HepG2 (cell line): ENCODE results near the gene ASAP2. TPM values are rescaled to one million over a fixed set of nuclear protein-coding genes. Genes with fewer than 3 reads are reported as not detected.

Experiments
- ADNP ChIP-seq: sonication (generic); formaldehyde crosslinking; IDR thresholded peaks from 2 replicates; pipeline ENCODE4 v1.4.0; 2020; ENCODE audit warnings: missing genetic modification reagents
- CEBPB ChIP-seq: IDR thresholded peaks from 2 replicates; pipeline ENCODE4 v1.6.1; 2011; ENCODE audit warnings: low read depth, low read length, improper control_type of control experiment, borderline replicate concordance
- ELF1 ChIP-seq: sonication (generic); formaldehyde crosslinking; IDR thresholded peaks from 2 replicates; pipeline ENCODE4 v1.4.0; 2020; ENCODE audit warnings: missing genetic modification reagents
- GTF3A ChIP-seq: sonication (generic); formaldehyde crosslinking; conservative IDR thresholded peaks from 2 replicates; pipeline ENCODE4 v1.4.0; 2020; ENCODE audit warnings: mild to moderate bottlenecking, missing genetic modification reagents
- HDAC1 ChIP-seq: sonication (generic); formaldehyde crosslinking; IDR thresholded peaks from 2 replicates; pipeline ENCODE4 v1.5.1; 2020; ENCODE audit warnings: mild to moderate bottlenecking, missing genetic modification reagents
- KLF9 ChIP-seq: IDR thresholded peaks from 2 replicates; pipeline ENCODE4 v1.6.1; 2016; ENCODE audit warnings: low read depth
- MIER2 ChIP-seq: IDR thresholded peaks from 2 replicates; pipeline ENCODE4 v1.6.1; 2016; ENCODE audit warnings: missing biosample characterization, missing genetic modification reagents
- MNT ChIP-seq: fragments of 450-650 bp; IDR thresholded peaks from 2 replicates; pipeline ENCODE4 v1.6.1; 2016
- MYPOP ChIP-seq: sonication (generic); formaldehyde crosslinking; IDR thresholded peaks from 2 replicates; pipeline ENCODE4 v1.8.1; 2023; ENCODE audit warnings: mild to moderate bottlenecking, moderate library complexity, missing genetic modification reagents
- NAIF1 ChIP-seq: sonication (generic); formaldehyde crosslinking; IDR thresholded peaks from 2 replicates; pipeline ENCODE4 v1.5.0; 2020; ENCODE audit warnings: mild to moderate bottlenecking, missing genetic modification reagents, borderline replicate concordance
- NCOA5 ChIP-seq: sonication (generic); formaldehyde crosslinking; IDR thresholded peaks from 2 replicates; pipeline ENCODE4 v1.4.0; 2020; ENCODE audit warnings: missing genetic modification reagents
- NR2C2 ChIP-seq: sonication (generic); formaldehyde crosslinking; IDR thresholded peaks from 2 replicates; pipeline ENCODE4 v1.4.0; 2020; ENCODE audit warnings: missing genetic modification reagents, mild to moderate bottlenecking, moderate library complexity, borderline replicate concordance
- NR2F6 ChIP-seq, 2 experiments: IDR thresholded peaks; 2 replicates each; pipeline ENCODE4 v1.6.1; 2016; ENCODE audit warnings: antibody characterized with exemption in 1 of 2, mild to moderate bottlenecking in 1 of 2
- PHF8 ChIP-seq: sonication (generic); formaldehyde crosslinking; IDR thresholded peaks from 2 replicates; pipeline ENCODE4 v1.5.0; 2020; ENCODE audit warnings: missing genetic modification reagents
- RCOR2 ChIP-seq: IDR thresholded peaks from 2 replicates; pipeline ENCODE4 v1.6.1; 2016; ENCODE audit warnings: missing biosample characterization, missing genetic modification reagents
- SIX1 ChIP-seq: sonication (generic); formaldehyde crosslinking; IDR thresholded peaks from 2 replicates; pipeline ENCODE4 v1.4.0; 2020; ENCODE audit warnings: missing genetic modification reagents, borderline replicate concordance
- SOX13 ChIP-seq, 3 experiments: fragments of 450-650 bp in 1 of 3; sonication (generic) in 1 of 3; formaldehyde crosslinking in 1 of 3; IDR thresholded peaks in 2 of 3; conservative IDR thresholded peaks in 1 of 3; 2 replicates each; pipeline versions ENCODE4 v1.5.0 to v1.6.1; 2016 to 2020; ENCODE audit warnings: antibody characterized with exemption in 1 of 3, mild to moderate bottlenecking in 1 of 3, missing compliant biosample characterization in 1 of 3, missing genetic modification reagents in 1 of 3, moderate library complexity in 1 of 3
- TCF7 ChIP-seq: sonication (generic); IDR thresholded peaks from 2 replicates; pipeline ENCODE4 v1.6.1; 2016; ENCODE audit warnings: antibody characterized with exemption, low read depth
- ZBTB1 ChIP-seq: sonication (generic); formaldehyde crosslinking; IDR thresholded peaks from 2 replicates; pipeline ENCODE4 v1.4.0; 2020; ENCODE audit warnings: missing genetic modification reagents, borderline replicate concordance
- ZNF225 ChIP-seq: sonication (generic); formaldehyde crosslinking; IDR thresholded peaks from 2 replicates; pipeline ENCODE4 v1.4.0; 2020; ENCODE audit warnings: mild to moderate bottlenecking, missing genetic modification reagents
- ZNF24 ChIP-seq: fragments of 450-650 bp; IDR thresholded peaks from 2 replicates; pipeline ENCODE4 v1.6.1; 2017; ENCODE audit warnings: antibody characterized with exemption, mild to moderate bottlenecking
- ZNF326 ChIP-seq: sonication (generic); formaldehyde crosslinking; IDR thresholded peaks from 2 replicates; pipeline ENCODE4 v1.4.0; 2020; ENCODE audit warnings: missing genetic modification reagents, borderline replicate concordance
- ZNF343 ChIP-seq: sonication (generic); formaldehyde crosslinking; IDR thresholded peaks from 2 replicates; pipeline ENCODE4 v1.4.0; 2020; ENCODE audit warnings: mild to moderate bottlenecking, missing genetic modification reagents
- ZNF367 ChIP-seq: sonication (generic); formaldehyde crosslinking; IDR thresholded peaks from 2 replicates; pipeline ENCODE4 v1.4.0; 2020; ENCODE audit warnings: missing genetic modification reagents, borderline replicate concordance
- ZNF431 ChIP-seq: sonication (generic); formaldehyde crosslinking; IDR thresholded peaks from 2 replicates; pipeline ENCODE4 v1.9.0; 2022; ENCODE audit warnings: missing genetic modification reagents, low read depth, mild to moderate bottlenecking, borderline replicate concordance
- ZNF7 ChIP-seq: IDR thresholded peaks from 2 replicates; pipeline ENCODE4 v1.6.1; 2016; ENCODE audit warnings: missing biosample characterization, missing genetic modification reagents
- ZNF772 ChIP-seq: sonication (generic); formaldehyde crosslinking; IDR thresholded peaks from 2 replicates; pipeline ENCODE4 v1.5.0; 2020; ENCODE audit warnings: mild to moderate bottlenecking, missing genetic modification reagents
- ZNF776 ChIP-seq: sonication (generic); formaldehyde crosslinking; IDR thresholded peaks from 2 replicates; pipeline ENCODE4 v1.4.0; 2020; ENCODE audit warnings: mild to moderate bottlenecking, missing genetic modification reagents
- ZNF780A ChIP-seq: sonication (generic); formaldehyde crosslinking; IDR thresholded peaks from 2 replicates; pipeline ENCODE4 v1.8.0; 2022; ENCODE audit warnings: mild to moderate bottlenecking, missing genetic modification reagents, moderate library complexity
- ZNF781 ChIP-seq: sonication (generic); formaldehyde crosslinking; IDR thresholded peaks from 2 replicates; pipeline ENCODE4 v1.5.1; 2020; ENCODE audit warnings: borderline replicate concordance, mild to moderate bottlenecking, missing genetic modification reagents; ENCODE audit errors: not compliant biosample characterization
- ZNF841 ChIP-seq: sonication (generic); formaldehyde crosslinking; IDR thresholded peaks from 2 replicates; pipeline ENCODE4 v1.8.1; 2023; ENCODE audit warnings: missing genetic modification reagents, borderline replicate concordance
- ZSCAN25 ChIP-seq: sonication (generic); formaldehyde crosslinking; IDR thresholded peaks from 2 replicates; pipeline ENCODE4 v1.8.0; 2022; ENCODE audit warnings: mild to moderate bottlenecking, missing genetic modification reagents
- polyA plus RNA-seq, 8 experiments: library from polyadenylated mRNA; depleted of rRNA in 3 of 8; stranded (reverse) in 7 of 8; unstranded in 1 of 8; fragments of >200 nt; fragmentation: Illumina TruSeq in 4 of 8; extraction: Trizol in 4 of 8; gene quantifications; 2 replicates each; pipeline versions ENCODE4 v1.2.1 to v1.2.3, GENCODE V29; 2011 to 2016; ENCODE audit warnings: low read depth in 4 of 8, missing spikeins in 1 of 8, mixed read lengths in 1 of 8; ENCODE audit not compliant: insufficient read depth in 1 of 8
- total RNA-seq, 5 experiments: library from RNA; depleted of rRNA; stranded (reverse); fragments of >200 nt; fragmentation: Illumina TruSeq; extraction: Trizol; gene quantifications; 2 replicates each; pipeline ENCODE4 v1.2.3, GENCODE V29; 2016; ENCODE audit warnings: low read depth in 1 of 5

ASAP2 gene
- total and polyA plus RNA-seq, 2 of the 13 experiments (the other 11 are each of a cell fraction or from before 2014, with no cell fraction given): 7.3 to 22.3 TPM

DNA sequence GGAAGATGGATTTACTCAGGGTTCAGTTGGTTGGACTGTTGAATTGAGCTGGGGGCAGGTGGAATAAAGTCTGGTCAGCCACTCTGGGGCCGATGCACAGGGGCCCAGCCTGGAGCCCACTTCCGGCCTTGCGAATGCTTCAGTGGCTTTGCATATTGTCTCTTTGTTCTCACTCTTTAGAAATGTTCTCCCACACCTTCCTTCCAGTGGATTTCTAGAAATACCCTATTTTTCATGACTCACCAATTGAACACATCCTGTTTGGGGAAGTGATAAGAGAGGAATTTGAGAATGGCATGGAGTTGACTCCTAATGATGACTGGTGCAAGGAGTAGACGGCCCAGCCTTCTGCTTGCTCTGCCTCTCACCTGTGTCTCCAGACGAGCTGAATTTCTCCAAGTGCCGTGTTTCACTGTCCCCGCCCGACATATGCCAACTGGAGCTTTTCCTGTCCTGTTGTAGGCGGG lies 28.1 kb downstream of the ASAP2 start (continued):
- TF ChIP-seq ZNF431 (CRISPR knock-in tag) (no peak), CEBPB (no peak; the same call in 1 of the 2 replicates), RCOR2 (peak; percentile 85), ZBTB1 (CRISPR knock-in tag) (no peak), NCOA5 (CRISPR knock-in tag) (no peak), NAIF1 (no peak), ZNF343 (CRISPR knock-in tag) (peak; percentile 29; the same call in 1 of the 2 replicates), TCF7 (peak; percentile 70), ZNF24 (no peak), NR2F6 (IDR thresholded peaks at IDR 0.05) (peak; percentile 11; the same call in 1 of the 2 replicates), NR2F6 (CRISPR knock-in tag; IDR thresholded peaks at IDR 0.05) (0 out of 2 replicates have a peak, but pooled peaks have one; percentile 25), ZNF841 (CRISPR knock-in tag) (no peak), MNT (no peak), ZNF225 (CRISPR knock-in tag) (no peak), KLF9 (CRISPR knock-in tag) (no peak), MYPOP (CRISPR knock-in tag) (no peak), GTF3A (CRISPR knock-in tag) (no peak), ZNF367 (no peak), PHF8 (0 out of 2 replicates have a peak, but pooled peaks have one; percentile 26), SOX13 (IDR thresholded peaks at IDR 0.05) (no peak; the same call in 1 of the 2 replicates), SOX13 (CRISPR knock-in tag; conservative IDR thresholded peaks at IDR 0.05 in 1 of 2, IDR thresholded peaks at IDR 0.05 in 1 of 2) (peak in 1 of 2 experiments; percentile 90; a peak in 1 of 4 replicates), ADNP (CRISPR knock-in tag) (no peak), ZNF326 (CRISPR knock-in tag) (no peak), SIX1 (CRISPR knock-in tag) (peak; percentile 56; the same call in 1 of the 2 replicates), NR2C2 (CRISPR knock-in tag) (peak; percentile 12; the same call in 1 of the 2 replicates), ZSCAN25 (CRISPR knock-in tag) (no peak), MIER2 (CRISPR knock-in tag) (peak; percentile 58; the same call in 1 of the 2 replicates), HDAC1 (CRISPR knock-in tag) (no peak), ZNF776 (CRISPR knock-in tag) (no peak), ZNF772 (CRISPR knock-in tag) (no peak), ELF1 (peak; percentile 77), ZNF780A (no peak), ZNF7 (no peak), ZNF781 (no peak)
